ENCODE measurements around the gene RUFY3. TPM values are rescaled to one million over a fixed set of nuclear protein-coding genes. Genes with fewer than 3 reads are reported as not detected.

The RUFY3 gene
- total and polyA plus RNA-seq, 2 of the 13 experiments (the other 11 are each of a cell fraction or from before 2014, with no cell fraction given): 17.9 to 25.3 TPM

DNA sequence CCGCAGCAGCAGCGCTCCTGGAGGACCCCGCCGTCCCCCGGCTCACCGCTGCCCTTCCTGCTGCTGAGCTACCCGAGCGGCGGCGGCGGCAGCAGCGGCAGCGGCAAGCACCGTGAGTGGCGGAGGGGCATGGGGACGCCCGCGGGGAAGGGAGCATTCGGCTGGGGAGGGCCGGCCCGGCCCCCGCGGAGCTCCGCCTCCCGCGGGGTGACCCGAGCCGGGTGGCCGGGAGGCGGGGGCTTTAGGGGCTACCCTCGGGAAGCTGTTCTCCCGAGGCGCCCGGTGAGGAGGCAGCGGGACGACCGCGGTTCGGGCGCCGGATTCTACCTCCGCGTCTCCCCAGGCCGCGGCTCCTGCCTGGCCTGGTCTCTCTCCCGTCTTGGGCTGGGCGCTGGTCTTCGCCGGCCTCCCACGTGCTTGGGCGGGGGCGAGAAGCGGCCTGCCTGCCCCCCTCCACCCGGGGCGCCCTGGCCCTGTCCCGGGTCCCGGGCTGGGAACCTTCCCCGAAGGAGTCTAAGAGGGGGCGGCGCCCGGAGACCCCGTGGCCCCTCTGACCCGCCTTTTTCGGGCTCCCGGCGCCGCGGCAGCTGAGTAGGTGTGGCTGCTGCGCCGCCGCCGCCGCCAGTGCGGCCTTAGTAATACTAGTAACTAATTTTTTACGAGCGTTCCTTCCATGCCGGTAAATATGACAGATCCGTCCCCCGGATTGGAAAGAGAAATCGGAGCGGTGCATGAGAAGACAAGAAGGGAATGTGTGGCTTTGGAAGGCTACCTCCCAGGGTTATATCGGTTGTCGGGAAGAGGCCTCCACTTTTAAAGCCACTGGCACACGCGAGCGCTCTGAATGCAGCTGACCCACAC lies 16.4 kb upstream of the RUFY3 start (continued):
- TF ChIP-seq SOX6 (IDR thresholded peaks at IDR 0.05): no peak
- TF ChIP-seq SOX6 (CRISPR knock-in tag; IDR thresholded peaks at IDR 0.05): peak; percentile 57
- TF ChIP-seq ZNF782 (CRISPR knock-in tag; IDR thresholded peaks at IDR 0.05; ENCODE audit: borderline replicate concordance): no peak
- TF ChIP-seq SIX1 (CRISPR knock-in tag; IDR thresholded peaks at IDR 0.05; ENCODE audit: borderline replicate concordance): no peak
- no peak for TF ChIP-seq ZNF598 (CRISPR knock-in tag; IDR thresholded peaks at IDR 0.05; ENCODE audit: borderline replicate concordance)
- TF ChIP-seq, protein P1, sequence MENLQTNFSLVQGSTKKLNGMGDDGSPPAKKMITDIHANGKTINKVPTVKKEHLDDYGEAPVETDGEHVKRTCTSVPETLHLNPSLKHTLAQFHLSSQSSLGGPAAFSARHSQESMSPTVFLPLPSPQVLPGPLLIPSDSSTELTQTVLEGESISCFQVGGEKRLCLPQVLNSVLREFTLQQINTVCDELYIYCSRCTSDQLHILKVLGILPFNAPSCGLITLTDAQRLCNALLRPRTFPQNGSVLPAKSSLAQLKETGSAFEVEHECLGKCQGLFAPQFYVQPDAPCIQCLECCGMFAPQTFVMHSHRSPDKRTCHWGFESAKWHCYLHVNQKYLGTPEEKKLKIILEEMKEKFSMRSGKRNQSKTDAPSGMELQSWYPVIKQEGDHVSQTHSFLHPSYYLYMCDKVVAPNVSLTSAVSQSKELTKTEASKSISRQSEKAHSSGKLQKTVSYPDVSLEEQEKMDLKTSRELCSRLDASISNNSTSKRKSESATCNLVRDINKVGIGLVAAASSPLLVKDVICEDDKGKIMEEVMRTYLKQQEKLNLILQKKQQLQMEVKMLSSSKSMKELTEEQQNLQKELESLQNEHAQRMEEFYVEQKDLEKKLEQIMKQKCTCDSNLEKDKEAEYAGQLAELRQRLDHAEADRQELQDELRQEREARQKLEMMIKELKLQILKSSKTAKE (CRISPR knock-in tag; IDR thresholded peaks at IDR 0.05; ENCODE audit: borderline replicate concordance): no peak
- TF ChIP-seq ZNF468 (CRISPR knock-in tag; IDR thresholded peaks at IDR 0.05): no peak
- TF ChIP-seq, protein P2, sequence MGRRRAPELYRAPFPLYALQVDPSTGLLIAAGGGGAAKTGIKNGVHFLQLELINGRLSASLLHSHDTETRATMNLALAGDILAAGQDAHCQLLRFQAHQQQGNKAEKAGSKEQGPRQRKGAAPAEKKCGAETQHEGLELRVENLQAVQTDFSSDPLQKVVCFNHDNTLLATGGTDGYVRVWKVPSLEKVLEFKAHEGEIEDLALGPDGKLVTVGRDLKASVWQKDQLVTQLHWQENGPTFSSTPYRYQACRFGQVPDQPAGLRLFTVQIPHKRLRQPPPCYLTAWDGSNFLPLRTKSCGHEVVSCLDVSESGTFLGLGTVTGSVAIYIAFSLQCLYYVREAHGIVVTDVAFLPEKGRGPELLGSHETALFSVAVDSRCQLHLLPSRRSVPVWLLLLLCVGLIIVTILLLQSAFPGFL (CRISPR knock-in tag; IDR thresholded peaks at IDR 0.05): no peak
- TF ChIP-seq KLF16 (CRISPR knock-in tag; IDR thresholded peaks at IDR 0.05): peak; percentile 58 to 83; a peak in 3 of 4 replicates
- TF ChIP-seq ATF7-NPFF (CRISPR knock-in tag; IDR thresholded peaks at IDR 0.05; ENCODE audit: low read depth): peak; percentile 48; the same call in 1 of the 2 replicates
- no peak for TF ChIP-seq HNRNPK (IDR thresholded peaks at IDR 0.05; ENCODE audit: low read depth, low read length, poor library complexity, severe bottlenecking)
- no peak for TF ChIP-seq NFYB (CRISPR knock-in tag; IDR thresholded peaks at IDR 0.05)
- TF ChIP-seq, protein P3, sequence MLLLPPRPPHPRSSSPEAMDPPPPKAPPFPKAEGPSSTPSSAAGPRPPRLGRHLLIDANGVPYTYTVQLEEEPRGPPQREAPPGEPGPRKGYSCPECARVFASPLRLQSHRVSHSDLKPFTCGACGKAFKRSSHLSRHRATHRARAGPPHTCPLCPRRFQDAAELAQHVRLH (CRISPR knock-in tag; IDR thresholded peaks at IDR 0.05; ENCODE audit: borderline replicate concordance, low read depth): 0 out of 2 replicates have a peak, but pooled peaks have one; percentile 52
- TF ChIP-seq, protein P4, sequence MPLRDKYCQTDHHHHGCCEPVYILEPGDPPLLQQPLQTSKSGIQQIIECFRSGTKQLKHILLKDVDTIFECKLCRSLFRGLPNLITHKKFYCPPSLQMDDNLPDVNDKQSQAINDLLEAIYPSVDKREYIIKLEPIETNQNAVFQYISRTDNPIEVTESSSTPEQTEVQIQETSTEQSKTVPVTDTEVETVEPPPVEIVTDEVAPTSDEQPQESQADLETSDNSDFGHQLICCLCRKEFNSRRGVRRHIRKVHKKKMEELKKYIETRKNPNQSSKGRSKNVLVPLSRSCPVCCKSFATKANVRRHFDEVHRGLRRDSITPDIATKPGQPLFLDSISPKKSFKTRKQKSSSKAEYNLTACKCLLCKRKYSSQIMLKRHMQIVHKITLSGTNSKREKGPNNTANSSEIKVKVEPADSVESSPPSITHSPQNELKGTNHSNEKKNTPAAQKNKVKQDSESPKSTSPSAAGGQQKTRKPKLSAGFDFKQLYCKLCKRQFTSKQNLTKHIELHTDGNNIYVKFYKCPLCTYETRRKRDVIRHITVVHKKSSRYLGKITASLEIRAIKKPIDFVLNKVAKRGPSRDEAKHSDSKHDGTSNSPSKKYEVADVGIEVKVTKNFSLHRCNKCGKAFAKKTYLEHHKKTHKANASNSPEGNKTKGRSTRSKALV (CRISPR knock-in tag; IDR thresholded peaks at IDR 0.05): no peak
- no peak for TF ChIP-seq U2AF1 (optimal IDR thresholded peaks at IDR 0.05; ENCODE audit: low read depth, low read length)
- TF ChIP-seq, protein P5, sequence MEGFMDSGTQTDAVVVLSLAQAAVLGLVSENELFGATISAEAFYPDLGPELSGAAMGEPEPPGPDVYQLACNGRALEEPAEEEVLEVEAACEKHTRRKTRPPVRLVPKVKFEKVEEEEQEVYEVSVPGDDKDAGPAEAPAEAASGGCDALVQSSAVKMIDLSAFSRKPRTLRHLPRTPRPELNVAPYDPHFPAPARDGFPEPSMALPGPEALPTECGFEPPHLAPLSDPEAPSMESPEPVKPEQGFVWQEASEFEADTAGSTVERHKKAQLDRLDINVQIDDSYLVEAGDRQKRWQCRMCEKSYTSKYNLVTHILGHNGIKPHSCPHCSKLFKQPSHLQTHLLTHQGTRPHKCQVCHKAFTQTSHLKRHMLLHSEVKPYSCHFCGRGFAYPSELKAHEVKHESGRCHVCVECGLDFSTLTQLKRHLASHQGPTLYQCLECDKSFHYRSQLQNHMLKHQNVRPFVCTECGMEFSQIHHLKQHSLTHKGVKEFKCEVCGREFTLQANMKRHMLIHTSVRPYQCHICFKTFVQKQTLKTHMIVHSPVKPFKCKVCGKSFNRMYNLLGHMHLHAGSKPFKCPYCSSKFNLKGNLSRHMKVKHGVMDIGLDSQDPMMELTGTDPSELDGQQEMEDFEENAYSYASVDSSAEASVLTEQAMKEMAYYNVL (CRISPR knock-in tag; IDR thresholded peaks at IDR 0.05; ENCODE audit: borderline replicate concordance): no peak
- no peak for TF ChIP-seq ZNF773 (CRISPR knock-in tag; IDR thresholded peaks at IDR 0.05; ENCODE audit: borderline replicate concordance)
- TF ChIP-seq SIN3A (IDR thresholded peaks at IDR 0.05; ENCODE audit: borderline replicate concordance, low read depth, low read length): no peak
